GM12873 (cell line): ENCODE measurements around the gene DPF3.

Source experiments
- TF ChIP-seq, protein P1 (sequence below): IDR thresholded peaks from 2 replicates; pipeline ENCODE4 v1.5.1; 2012; ENCODE audit warnings: low read depth, mild to moderate bottlenecking, moderate library complexity, low read length, control low read depth; ENCODE audit not compliant: insufficient read depth; ENCODE audit errors: missing control alignments

Gene DPF3

DNA sequence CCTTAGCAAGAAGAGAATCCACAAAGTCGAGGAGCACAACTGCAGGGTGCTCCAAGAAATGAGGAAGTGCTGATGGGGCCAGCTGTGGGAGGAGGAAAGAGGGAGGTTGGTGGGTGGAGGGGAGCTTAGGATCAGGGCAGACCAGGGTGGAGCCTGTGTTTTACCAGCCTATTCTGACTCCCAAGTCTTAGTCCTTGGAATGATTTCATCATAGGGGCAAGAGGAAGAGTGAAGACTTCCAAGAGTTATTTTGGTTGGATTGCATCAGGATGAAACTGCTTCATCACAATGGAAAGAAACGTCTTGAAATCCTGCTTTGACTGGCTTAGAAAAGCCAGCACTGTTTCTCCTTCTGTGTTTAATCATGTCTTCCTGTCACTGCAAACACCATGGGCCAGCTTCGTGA lies 194.0 kb downstream of the DPF3 start:
- TF ChIP-seq, protein P1, sequence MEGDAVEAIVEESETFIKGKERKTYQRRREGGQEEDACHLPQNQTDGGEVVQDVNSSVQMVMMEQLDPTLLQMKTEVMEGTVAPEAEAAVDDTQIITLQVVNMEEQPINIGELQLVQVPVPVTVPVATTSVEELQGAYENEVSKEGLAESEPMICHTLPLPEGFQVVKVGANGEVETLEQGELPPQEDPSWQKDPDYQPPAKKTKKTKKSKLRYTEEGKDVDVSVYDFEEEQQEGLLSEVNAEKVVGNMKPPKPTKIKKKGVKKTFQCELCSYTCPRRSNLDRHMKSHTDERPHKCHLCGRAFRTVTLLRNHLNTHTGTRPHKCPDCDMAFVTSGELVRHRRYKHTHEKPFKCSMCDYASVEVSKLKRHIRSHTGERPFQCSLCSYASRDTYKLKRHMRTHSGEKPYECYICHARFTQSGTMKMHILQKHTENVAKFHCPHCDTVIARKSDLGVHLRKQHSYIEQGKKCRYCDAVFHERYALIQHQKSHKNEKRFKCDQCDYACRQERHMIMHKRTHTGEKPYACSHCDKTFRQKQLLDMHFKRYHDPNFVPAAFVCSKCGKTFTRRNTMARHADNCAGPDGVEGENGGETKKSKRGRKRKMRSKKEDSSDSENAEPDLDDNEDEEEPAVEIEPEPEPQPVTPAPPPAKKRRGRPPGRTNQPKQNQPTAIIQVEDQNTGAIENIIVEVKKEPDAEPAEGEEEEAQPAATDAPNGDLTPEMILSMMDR = no peak

DNA sequence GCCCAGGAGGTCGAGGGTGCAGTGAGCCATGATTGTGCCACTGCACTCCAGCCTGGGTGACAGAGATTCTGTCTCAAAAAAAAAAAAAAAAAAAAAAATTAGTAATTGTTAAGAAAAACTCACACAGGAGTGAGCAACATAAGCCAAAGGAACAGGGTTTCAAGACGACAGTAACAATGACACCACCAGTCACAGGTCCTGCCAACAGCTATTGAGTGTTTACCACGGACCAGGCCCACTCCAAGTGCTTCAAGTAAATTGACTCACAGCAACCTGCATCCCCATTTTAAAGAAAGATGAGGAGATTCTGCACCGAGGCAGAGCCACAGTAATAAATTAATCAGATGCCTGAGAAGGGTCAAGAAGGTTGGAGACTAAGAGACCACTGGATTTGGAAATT lies 194.5 kb downstream of the DPF3 start:
- TF ChIP-seq, protein P1 = no peak

DNA sequence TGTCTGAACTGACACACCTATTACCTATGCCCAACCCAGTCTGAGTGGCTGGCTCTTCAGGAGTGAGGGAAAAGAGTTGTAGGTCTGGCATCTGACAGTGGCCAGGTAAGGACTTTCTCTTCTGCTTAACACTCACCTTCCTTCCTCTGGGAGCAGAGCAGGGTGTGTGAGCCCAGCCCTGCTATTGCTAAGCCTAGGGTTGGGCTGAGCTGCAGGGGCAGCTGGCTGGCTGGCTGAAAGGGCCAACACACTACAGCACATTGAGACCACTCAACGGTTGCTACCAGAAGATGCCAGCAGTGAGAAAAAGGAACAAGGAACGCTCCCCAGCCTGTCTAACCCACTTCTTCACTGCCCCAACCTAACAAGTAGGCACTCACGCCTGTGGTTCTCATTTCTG lies 201.2 kb downstream of the DPF3 start:
- TF ChIP-seq, protein P1 = no peak

GRCh38 chr14:72690324-72690723 lies 203.6 kb downstream of the DPF3 start:
- TF ChIP-seq, protein P1 = no peak

- TF ChIP-seq, protein P1 = no peak
Measured at GRCh38 chr14:72688990-72689671, 204.8 kb downstream of the DPF3 start.

DNA sequence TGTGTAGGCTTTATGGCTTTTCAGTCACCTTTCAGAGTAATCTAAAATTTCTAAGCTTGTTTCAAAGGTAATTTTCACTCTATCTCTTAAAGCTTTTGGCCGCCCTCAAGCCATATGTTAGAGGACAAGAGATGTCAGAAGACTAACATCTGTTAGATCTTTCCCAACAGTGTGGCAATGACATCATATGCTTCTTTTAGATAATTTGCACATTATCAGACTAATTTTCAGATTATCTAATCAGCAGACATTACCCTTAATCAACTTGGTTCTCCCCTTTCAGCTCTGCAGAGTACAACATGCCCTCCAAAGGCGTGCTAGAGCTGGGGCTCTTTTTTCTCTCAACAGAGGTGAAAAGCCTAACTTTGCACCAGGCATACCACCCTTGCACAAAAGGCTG lies 207.1 kb downstream of the DPF3 start:
- TF ChIP-seq, protein P1 = no peak

GRCh38 chr14:72686101-72686500 lies 207.8 kb downstream of the DPF3 start:
- TF ChIP-seq, protein P1 = no peak
